Astrocyte (in vitro differentiated cells and primary cell): ENCODE results near the gene SLC24A4.

ENCODE experiments used
- EZH2 ChIP-seq: IDR thresholded peaks from 2 replicates; pipeline ENCODE4 v1.6.1; 2012; ENCODE audit warnings: mild to moderate bottlenecking, low read length, inconsistent platforms; ENCODE audit not compliant: insufficient read depth
- TF ChIP-seq, protein P1 (sequence below): IDR thresholded peaks from 2 replicates; pipeline ENCODE4 v1.5.1; 2011; ENCODE audit warnings: low read depth, mild to moderate bottlenecking, inconsistent platforms, low read length, moderate library complexity; ENCODE audit not compliant: insufficient read depth

DNA sequence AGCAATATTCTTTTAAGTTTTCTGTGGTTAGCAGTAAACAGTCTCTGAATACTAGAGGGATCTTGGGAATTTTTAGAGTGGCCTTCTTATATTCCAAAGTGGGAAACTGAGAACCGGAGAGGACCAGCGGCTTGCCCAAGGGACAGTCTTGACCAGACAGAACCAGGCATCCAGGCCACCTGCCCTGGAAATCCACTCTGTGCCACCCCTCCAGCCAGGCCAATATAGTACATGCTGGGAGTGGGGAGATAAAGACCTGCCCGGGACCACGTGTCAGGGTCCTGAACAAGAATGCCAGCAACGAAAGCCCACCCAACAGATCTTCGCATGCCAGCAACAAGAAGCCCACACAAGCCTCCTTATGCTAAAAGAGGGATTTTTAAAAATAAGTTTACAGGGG lies 141.2 kb downstream of the SLC24A4 start:
- TF ChIP-seq, protein P1, sequence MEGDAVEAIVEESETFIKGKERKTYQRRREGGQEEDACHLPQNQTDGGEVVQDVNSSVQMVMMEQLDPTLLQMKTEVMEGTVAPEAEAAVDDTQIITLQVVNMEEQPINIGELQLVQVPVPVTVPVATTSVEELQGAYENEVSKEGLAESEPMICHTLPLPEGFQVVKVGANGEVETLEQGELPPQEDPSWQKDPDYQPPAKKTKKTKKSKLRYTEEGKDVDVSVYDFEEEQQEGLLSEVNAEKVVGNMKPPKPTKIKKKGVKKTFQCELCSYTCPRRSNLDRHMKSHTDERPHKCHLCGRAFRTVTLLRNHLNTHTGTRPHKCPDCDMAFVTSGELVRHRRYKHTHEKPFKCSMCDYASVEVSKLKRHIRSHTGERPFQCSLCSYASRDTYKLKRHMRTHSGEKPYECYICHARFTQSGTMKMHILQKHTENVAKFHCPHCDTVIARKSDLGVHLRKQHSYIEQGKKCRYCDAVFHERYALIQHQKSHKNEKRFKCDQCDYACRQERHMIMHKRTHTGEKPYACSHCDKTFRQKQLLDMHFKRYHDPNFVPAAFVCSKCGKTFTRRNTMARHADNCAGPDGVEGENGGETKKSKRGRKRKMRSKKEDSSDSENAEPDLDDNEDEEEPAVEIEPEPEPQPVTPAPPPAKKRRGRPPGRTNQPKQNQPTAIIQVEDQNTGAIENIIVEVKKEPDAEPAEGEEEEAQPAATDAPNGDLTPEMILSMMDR: no peak
- TF ChIP-seq EZH2: no peak
